ENCODE data around the gene CLTA.

GRCh38 chr9:36166168-36166927, 24.4 kb upstream of the CLTA start:
- TF ChIP-seq CTCF (IDR thresholded peaks at IDR 0.05): peak; percentile 83 to 97 (median 91)
- no peak for TF ChIP-seq POLR2A (IDR thresholded peaks at IDR 0.05)
